Hematopoietic multipotent progenitor cell treated with erythropoietin and hydrocortisone succinate and interleukin-3 and kit ligand, for 8 days (in vitro differentiated cells): Measurements from ENCODE around the gene SUPT3H.
"Not testable (repeated sequence)": the region's sequence is repeated elsewhere in the genome, so short reads cannot be mapped to it uniquely, and the experiment has no call there.

Experiments used
- DNase-seq: peaks from one replicate; pipeline ENCODE4 v3.0.0-alpha.2; 2015

SUPT3H gene

DNA sequence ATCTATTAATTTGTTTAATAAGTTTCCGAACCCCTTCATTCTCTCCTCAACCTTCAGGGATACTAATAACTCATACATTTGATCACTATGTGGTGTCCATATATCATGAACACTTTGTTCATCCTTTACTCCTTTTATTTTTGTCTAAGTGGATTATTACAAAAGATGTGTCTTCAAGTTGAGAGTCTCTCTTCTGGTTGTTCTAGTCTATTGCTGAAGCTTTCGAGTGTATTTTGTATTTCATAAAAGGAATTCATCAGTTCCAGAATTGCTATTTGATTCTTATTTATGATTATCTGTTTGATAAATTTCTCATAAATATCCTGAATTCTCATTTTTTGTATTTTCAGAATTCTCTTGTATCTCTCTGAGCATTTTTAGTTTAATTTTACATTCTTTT is 146.1 kb downstream of the SUPT3H start:
- DNase-seq: no peak

DNA sequence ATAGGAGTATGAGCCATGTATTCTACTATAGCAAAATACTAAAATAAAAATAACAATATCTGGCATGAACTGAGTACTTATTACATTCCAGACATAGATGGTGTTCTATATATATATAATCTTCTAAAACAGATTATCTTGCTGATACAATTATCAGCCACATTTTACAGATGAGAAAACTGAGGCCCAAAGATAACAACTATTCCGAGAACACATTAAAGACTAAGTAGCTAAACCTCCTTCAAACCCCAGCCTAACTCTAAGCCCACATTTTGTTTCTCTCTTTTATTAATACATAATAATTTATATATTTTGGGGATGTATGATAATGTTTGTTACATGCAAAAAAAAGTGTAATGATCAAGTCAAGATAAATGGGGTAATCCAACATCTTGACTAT is 148.3 kb downstream of the SUPT3H start:
- no peak for DNase-seq

DNA sequence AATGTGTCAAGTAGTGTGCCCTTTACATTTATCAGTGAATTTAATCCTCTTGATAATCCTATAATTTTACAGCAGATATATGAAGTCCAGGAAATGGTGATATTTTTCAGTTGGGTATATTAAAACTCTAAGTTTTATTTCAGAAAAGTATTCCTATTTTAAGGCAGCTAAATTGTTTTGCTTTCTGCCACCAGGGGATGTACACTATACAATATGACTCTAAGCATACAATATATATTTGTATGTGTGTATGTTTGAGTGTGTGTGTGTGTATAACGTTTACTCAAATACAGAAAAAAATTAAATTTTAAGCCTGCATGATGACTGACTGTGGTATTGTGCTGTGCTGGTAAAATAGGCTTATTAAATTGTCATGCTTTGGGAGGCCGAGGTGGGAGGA is 151.7 kb downstream of the SUPT3H start:
- DNase-seq: no peak

DNA sequence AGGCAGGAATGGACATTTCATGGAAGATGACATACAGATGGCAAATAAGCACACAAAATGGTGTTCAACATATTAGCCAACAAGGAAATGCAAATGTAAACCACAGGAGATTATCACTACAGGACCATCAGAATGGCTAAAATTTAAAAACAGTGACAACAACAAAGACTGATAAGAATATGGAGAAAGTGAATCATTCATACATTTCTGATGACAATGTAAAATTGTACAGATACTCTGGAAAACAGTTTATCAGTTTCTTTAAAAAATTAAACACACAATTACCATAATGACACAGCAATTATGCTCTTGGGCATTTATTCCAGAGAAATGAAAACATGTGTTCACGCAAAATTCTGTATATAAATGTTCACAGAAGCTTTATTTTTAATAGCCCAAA is 155.4 kb downstream of the SUPT3H start:
- DNase-seq: peak; percentile 60

DNA sequence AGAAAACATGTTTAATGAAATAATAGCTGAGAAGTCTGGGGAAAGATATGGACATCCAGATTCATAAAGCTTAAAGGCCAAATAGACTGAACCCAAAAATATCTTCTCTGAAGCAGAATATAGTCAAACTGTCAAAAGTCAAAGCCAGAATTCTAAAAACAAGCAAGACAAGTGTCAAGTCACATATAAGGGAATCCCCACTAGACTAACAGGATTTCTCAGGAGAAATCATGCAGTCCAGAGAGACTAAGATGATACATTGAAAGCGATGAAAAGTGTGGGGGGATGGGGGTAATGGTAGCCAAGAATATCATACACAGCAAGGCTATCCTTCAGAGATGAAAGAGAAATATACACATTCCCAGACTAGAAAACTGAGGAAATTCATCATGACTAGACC is 162.0 kb downstream of the SUPT3H start:
- DNase-seq: no peak

DNA sequence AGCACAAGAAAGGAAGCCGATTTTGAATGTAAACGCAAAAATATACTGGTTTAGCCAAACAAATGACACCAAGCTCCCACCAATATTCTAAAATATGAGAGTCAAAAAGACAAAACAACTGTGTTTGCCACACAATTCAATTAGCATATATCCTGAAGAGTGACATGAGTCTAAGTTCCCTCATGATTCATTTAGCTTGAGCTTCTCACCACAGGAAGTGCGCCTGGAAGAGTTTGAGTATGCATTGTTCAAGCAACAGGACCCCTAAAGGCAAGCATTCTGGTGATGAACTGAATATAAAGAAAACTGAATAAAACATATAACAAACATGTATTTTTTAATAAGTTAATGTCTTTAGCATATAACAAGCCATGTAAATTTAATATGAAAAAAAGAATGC is 164.8 kb downstream of the SUPT3H start:
- no peak for DNase-seq

DNA sequence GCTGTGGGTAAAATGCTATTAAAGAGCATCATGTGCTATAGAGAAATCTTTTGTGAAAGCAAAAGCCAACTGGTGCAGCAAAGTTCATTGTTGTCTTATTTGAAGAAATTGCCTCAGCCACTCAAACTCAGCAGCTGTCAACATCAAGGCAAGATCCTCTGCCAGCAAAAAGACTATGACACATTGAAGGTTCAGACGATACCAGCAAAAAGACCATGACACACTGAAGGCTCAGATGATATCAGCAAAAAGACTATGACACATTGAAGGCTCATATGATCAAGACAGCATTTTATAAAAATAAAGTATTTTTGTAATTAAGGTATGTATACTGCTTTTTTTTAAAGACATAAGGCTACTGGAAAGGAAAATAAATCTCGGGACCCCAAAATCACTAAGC is 168.0 kb downstream of the SUPT3H start:
- DNase-seq: no peak

DNA sequence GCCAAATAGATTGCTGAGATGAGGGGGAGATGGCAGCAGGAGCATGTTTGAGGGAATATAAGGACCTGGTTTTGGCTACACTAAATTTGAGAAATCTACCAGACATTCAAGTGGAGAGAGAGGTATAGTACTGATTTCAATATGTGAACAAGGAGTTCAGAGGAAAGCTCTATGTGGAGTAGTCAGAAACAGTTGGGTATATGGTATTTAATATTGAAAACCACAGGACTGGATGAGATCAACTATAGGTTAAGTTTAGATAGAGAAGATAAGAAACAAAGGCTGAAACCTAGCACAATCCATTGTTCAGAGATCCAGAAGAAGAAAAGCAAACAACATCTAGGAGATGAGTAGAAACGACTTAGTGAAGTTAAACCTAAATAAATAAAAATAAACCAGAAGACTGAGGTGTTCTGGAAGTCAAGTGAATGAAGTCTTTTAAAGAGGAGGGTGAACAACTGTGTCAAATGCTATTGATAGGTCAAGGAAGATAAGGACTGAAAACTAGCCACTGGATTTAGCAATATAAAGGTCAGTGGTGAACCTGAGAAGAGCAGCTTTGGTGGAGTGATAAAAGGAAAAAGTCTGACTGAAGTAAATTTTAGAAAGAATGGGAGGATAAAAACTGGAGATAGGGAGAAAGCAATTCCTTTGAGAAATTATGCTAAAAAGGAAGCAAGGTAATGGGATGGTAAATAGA is 170.8 kb downstream of the SUPT3H start:
- DNase-seq: no peak

DNA sequence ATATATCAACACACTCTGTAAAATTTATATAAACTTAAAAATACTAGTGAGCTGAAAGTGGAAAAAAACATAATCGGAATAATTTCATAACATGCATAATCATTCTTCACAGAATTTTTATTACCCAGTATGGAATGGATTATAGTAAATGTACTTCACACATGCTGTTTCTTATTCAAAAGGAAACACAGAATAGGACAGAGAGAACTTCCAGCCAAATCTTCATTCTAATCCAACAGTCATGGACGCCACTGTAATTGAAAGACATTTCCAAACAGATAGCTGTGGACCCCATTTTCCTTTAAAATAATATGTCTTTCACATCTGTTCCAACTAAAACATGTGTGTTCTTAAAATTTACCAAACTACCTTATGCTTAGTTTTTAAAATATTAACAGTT is 176.2 kb downstream of the SUPT3H start:
- DNase-seq: no peak

DNA sequence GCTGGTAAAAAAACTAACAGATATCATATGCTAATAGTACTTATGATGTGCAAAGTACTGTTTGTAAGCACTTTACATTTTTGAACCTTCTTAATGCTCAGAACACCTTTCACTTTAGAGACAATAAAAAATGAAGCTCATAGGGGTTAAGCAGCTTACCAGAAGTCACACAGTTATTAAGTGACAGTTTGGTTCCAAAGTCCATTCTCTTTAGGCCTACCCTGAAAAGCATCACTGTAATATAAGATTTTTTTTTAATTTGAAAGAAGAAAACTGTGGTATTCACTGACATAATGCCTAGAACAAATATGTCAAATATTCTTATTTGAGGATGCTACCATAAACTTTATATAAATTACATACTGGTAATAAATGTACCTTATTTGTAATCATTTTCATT is 177.2 kb downstream of the SUPT3H start:
- DNase-seq: no peak

DNA sequence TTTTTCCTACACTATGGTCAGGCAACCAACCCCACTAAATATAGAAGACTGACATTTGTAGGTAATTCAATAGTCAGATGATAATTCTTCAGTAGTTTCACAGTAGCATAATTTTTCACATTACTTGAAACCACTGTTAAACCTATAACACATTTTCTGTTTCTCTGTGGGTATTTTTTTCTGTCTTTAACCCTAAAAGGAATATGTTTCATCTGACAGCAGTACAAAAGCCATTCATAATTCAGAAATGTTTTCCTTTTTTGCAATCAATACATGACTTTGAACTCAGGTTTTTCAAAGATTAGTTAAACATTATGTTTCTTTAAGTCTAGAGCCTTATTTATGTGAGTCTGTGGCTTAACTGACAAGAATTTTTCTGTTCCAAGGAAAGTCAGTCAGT is 178.2 kb downstream of the SUPT3H start:
- DNase-seq: no peak

DNA sequence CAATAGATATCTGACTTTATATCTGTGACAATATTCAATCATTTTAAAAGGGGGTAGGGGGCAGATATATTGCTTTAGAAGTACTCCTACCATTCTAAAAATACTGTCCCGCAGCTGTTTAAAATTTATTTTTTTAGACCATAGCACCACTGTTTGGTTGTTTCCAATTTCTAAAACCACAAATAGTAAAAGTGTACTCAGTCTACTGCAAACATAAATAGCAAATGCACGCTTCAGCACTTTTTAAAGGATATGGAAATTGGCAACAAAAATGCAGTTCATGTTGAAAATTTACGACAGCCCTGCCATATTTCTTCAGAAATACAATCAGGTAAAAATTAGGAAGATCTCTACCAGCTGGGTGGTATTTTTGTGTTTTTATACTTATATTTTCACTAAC is 181.6 kb downstream of the SUPT3H start:
- DNase-seq: no peak

DNA sequence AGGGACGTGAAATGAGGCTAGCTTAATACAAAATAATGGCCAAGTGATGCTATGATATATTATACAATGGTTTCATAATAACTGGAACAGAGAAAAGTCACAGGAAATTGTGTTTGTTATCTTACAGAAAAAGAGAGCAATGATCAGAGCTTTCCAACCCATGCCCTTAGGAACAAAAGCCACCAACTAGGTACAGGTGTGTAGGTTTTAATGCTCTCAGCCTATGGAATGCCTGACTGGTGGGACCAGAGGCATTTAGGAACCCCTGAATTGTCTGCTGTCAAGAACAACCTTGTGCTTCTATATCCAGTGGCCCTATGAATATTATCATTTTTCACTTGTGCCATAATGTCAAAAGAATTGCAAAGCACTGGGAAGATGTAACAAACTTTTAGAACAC is 182.6 kb downstream of the SUPT3H start:
- DNase-seq: no peak

DNA sequence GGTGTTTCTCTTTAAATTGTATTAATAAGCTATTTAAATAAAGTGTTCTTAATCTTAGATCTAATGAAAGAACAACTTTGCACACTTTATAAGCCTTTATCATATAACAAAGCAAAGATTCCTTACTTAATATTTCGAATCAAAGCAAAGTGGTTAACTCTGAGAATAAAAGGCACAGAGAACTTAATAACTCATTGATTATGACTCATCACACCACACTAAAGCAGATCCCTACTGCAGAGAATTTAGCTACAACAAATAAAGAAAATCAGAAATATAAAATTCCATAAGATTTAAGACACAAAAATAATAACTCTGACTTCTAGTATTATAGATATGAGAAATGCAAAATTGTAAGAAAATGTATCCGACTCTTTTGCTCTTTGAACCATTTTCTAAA is 185.2 kb downstream of the SUPT3H start:
- DNase-seq: no peak

DNA sequence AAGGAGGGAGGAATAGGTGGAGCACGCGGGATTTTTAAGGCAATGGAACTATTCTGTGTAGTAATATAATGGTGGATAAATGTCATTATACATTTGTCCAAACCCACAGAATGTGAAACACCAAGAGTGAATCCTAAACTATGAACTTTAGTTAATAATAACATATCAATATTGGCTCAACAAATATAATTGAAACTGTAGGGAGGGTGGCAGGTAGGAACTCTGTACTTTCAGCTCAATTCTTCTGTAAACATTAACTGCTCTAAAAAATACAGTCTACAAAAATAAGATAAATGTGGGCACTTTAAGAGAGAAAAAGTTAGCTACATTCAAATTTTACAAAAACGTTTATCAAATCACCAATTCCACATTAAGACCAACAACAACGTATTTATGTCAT is 186.3 kb downstream of the SUPT3H start:
- DNase-seq: no peak

DNA sequence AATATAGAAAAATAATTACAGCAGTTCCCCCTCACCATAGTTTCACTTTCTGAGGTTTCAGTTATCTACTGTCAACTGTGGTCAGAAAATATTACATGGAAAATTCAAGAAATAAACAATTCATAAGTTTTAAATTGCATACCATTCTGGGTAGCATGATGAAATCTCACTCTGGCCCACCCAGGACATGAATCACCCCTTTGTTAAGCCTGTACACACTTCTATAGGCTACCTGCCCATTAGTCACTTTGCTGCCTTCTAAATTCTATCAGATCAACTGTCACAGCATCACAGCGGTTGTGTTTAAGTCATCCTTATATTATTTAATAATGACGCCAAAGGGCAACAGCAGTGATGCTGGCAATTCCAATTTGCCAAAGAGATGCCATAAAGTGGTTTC is 189.9 kb downstream of the SUPT3H start:
- no peak for DNase-seq

DNA sequence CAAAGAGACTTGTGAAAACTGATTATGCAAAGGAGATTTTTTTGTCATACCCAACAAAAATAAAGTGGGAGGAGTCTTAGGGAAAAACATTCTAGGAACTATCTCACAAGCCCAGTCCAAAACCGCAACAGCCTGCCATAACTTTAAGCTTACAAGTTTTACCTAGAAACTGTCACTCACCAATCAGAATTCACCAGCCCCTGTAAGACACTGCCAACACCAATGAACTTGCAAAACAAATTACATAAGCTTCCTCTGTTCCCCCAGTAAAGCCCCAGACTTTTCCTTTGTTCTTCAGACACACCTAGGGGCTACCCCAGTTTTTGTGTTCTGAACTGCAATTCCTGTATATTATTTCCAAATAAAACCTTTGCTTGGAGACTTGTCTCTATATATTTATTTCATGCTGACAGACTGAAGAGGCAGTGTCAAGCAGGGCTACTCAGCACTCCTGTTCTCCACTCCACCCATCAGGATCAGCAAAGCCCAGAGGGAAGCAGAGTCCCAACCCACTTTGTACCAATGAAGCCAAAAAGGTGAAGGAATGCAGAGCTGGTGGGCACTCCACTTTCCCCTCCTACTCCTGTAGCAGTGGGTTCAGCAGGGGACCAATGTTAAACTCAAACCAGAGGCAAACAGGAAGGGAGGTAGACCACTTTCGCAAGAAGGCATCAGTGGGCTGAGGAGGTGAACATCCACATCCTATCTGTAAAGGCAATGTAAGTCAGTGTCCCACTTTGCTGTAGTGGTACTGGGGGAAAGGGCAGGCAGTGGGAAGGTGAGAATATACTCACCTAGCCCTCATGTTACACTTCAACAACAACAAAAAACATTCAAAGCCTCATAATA is 192.1 kb downstream of the SUPT3H start:
- DNase-seq: peak; percentile 37

DNA sequence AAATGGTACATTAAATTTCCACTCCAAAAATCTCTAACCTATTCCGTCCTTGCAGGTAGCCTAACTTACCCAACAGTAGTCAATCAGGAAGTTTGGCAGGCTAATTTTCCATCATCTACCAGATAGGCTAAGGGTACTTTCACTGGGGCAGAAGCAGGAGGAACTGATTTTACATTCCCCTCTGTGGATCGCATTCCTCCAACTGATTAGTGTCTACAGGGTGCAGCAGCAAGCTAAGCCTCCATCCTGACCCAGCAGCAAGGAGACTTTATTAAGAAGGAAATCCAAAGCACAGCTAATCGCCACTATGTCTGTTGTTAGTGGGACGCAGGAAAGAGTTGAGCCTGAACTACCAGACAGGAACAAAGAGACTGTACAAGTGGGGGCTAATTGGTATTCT is 192.8 kb downstream of the SUPT3H start:
- DNase-seq: no peak

DNA sequence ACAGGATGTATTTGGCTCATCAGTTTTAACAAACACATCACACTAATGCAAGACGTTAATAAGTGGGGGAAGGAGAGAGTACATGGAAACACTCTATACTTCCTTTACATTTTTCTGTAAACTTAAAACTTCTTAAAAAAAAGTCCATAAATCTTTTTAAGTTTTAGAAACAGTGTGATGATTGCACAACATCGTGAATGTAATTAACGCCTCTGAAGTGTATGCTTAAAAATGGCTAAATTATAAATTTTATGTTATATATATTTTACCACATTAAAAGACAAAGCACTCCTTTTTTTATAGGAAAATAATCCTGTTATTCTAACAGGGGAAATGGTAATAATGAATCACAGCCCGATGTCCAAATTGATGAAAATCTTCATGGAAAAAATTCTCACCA is 193.7 kb downstream of the SUPT3H start:
- no peak for DNase-seq

DNA sequence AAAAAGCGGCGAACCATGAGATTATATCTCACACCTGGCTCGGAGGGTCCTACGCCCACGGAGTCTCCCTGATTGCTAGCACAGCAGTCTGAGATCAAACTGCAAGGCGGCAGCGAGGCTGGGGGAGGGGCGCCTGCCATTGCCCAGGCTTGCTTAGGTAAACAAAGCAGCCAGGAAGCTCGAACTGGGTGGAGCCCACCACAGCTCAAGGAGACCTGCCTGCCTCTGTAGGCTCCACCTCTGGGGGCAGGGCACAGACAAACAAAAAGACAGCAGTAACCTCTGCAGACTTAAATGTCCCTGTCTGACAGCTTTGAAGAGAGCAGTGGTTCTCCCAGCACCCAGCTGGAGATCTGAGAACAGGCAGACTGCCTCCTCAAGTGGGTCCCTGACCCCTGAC is 201.4 kb downstream of the SUPT3H start:
- DNase-seq: not testable (repeated sequence)

DNA sequence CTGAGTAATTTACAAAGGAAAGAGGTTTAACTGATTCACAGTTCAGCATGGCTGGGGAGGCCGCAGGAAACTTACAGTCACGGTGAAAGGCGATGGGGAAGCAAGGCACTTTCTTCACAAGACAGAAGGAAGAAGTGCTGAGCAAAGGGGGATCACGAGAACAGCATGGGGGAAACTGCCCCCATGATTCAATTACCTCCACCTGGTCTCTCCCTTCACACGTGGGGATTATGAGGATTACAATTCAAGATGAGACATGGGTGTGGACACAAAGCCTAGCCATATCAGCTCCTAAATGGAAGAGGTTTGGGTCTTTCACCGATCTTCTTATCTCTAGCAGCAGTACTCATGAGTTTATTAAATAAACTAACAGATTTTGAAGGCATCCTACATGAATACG is 202.5 kb downstream of the SUPT3H start:
- no peak for DNase-seq

DNA sequence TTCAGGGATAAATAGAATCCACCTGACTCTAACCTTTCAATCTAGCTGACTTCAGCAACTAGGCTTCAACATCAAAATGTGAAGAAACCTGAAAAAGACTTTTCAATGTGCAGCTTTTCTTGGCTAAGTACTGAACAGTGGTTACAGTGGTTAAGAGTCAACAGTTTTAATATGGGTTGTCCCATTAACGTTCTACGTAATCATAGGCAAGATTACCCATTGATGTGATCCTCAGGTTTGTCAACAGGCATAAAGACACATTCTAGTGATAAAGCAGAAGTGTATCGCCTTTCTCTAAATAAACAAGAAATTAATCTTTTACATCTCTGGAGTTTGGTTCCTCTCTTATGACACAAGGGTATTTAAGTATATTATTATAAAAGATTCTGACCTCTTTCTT is 203.7 kb downstream of the SUPT3H start:
- DNase-seq: no peak

DNA sequence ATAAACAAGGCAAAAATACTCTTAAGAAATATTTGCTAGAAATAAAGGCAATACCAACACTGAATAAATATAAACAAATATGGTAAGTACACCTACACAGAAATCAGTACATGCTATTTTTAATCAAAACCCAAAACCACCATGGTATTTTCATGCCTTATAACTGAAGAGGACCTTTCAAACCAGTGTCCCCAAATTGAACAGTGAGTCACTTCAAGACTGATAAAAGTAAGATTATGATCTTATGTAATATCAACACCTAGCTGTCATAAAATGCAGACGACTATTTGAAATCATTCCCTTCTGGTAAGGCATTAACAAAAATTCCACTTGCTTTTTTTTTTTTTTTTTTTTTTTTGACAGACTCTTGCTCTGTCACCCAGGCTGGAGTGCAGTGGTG is 206.4 kb downstream of the SUPT3H start:
- DNase-seq: no peak

DNA sequence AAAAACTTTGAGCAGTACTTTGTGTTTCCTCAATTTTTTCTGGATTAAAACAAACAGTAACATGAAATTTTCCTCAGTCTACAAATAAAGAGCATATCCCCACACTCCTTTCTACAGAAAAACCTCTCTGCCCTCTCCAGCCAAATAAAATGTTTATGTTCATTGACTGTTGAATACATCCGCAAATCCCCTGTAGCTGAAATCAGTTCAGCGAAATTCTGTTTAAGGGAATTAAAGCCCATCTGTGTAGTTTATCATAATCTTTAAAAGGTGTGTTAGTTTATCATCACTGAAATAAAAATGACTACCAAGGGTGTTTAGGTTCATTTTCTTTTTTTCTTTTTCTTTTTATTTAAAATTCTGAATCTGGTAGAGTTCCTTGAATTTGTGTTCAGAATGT is 207.4 kb downstream of the SUPT3H start:
- no peak for DNase-seq

DNA sequence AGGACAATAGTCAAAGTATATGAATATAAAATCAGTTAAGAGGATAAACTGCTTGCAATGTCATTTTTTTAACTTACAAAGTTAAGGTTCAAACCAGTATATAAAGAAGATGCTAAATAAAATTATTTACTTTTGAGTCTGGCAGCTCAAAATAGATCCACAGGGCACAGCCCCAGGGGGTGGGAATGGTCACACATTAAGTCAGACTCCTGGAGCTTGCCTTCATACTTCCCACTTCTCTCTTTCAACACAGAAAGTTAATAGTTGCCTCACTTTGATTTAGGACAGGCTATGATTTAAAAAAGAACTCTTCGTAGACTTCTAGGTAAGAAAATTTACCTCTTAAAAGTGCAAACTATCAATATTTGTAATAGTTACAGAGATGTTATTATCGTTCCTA is 207.9 kb downstream of the SUPT3H start:
- no peak for DNase-seq
